ENCODE measurements around the gene ABCC6. TPM values are rescaled to one million over a fixed set of nuclear protein-coding genes. Genes with fewer than 3 reads are reported as not detected.

The ABCC6 gene
- polyA plus RNA-seq, 1 donor from 2014 or later, result not detected

GRCh38 chr16:16167927-16168326 is 55.4 kb downstream of the ABCC6 start:
- Histone ChIP-seq H3K9me3 (ENCODE audit: low read length) (no peaks in the 10 kb centered on the region), H4K20me1 (ENCODE audit: insufficient read depth) (no peaks in the 10 kb centered on the region), H3K9ac (ENCODE audit: low read length) (no peak overlapping the region), H3F3A (ENCODE audit: insufficient read depth, low read length, poor library complexity, severe bottlenecking) (no peaks in the 10 kb centered on the region), H3K4me3 (ENCODE audit: low read length) (no peak overlapping the region), H3K79me2 (replicated peaks; ENCODE audit: insufficient read depth, low read length) (no peaks in the 10 kb centered on the region), H3K27ac (ENCODE audit: low read length) (no peak overlapping the region), H3K4me2 (ENCODE audit: low read length) (no peak overlapping the region), H2AFZ (ENCODE audit: low read depth, low read length) (no peak overlapping the region), H3K36me3 (ENCODE audit: insufficient read depth, low read length) (no peaks in the 10 kb centered on the region), H3K27me3 (ENCODE audit: insufficient read depth, low read depth, low read length) (no peaks in the 10 kb centered on the region), H3K9me2 (ENCODE audit: insufficient read depth, low read length) (no peaks in the 10 kb centered on the region)
- no peak for TF ChIP-seq CTCF (IDR thresholded peaks at IDR 0.05; ENCODE audit: poor library complexity, severe bottlenecking)
- no peak for TF ChIP-seq POLR2AphosphoS5 (IDR thresholded peaks at IDR 0.05)
- no peak for TF ChIP-seq TAF1 (IDR thresholded peaks at IDR 0.05; ENCODE audit: low read depth)
- TF ChIP-seq REST (IDR thresholded peaks at IDR 0.05; ENCODE audit: borderline replicate concordance), result no peak
- TF ChIP-seq EP300 (conservative IDR thresholded peaks at IDR 0.05; ENCODE audit: poor library complexity, severe bottlenecking), result no peak
- TF ChIP-seq RAD21 (conservative IDR thresholded peaks at IDR 0.05), result no peak
- TF ChIP-seq EZH2 (IDR thresholded peaks at IDR 0.05; ENCODE audit: borderline replicate concordance, insufficient read depth, low read length, poor library complexity, severe bottlenecking), result no peak
- no peak for TF ChIP-seq MXI1 (conservative IDR thresholded peaks at IDR 0.05; ENCODE audit: poor library complexity, severe bottlenecking)
- no peak for TF ChIP-seq SMC3 (conservative IDR thresholded peaks at IDR 0.05; ENCODE audit: poor library complexity)

GRCh38 chr16:16166949-16167348 is 56.3 kb downstream of the ABCC6 start:
- Histone ChIP-seq H3K27ac (ENCODE audit: low read length) (no peak overlapping the region), H3F3A (ENCODE audit: insufficient read depth, low read length, poor library complexity, severe bottlenecking) (no peaks in the 10 kb centered on the region), H3K79me2 (replicated peaks; ENCODE audit: insufficient read depth, low read length) (no peaks in the 10 kb centered on the region)

More at GRCh38 chr16:16166949-16167348, 56.3 kb downstream of the ABCC6 start:
- Histone ChIP-seq H3K9me3 (ENCODE audit: low read length) (no peaks in the 10 kb centered on the region), H3K27me3 (ENCODE audit: insufficient read depth, low read depth, low read length) (no peaks in the 10 kb centered on the region), H3K9ac (ENCODE audit: low read length) (no peak overlapping the region), H3K4me2 (ENCODE audit: low read length) (no peak overlapping the region), H3K4me3 (ENCODE audit: low read length) (no peak overlapping the region), H3K36me3 (ENCODE audit: insufficient read depth, low read length) (no peaks in the 10 kb centered on the region), H3K9me2 (ENCODE audit: insufficient read depth, low read length) (no peaks in the 10 kb centered on the region), H4K20me1 (ENCODE audit: insufficient read depth) (no peaks in the 10 kb centered on the region), H2AFZ (ENCODE audit: low read depth, low read length) (no peak overlapping the region)
- TF ChIP-seq CTCF (IDR thresholded peaks at IDR 0.05; ENCODE audit: poor library complexity, severe bottlenecking) (no peak), EZH2 (IDR thresholded peaks at IDR 0.05; ENCODE audit: borderline replicate concordance, insufficient read depth, low read length, poor library complexity, severe bottlenecking) (no peak), RAD21 (conservative IDR thresholded peaks at IDR 0.05) (no peak), POLR2AphosphoS5 (IDR thresholded peaks at IDR 0.05) (no peak), EP300 (conservative IDR thresholded peaks at IDR 0.05; ENCODE audit: poor library complexity, severe bottlenecking) (no peak), MXI1 (conservative IDR thresholded peaks at IDR 0.05; ENCODE audit: poor library complexity, severe bottlenecking) (no peak), SMC3 (conservative IDR thresholded peaks at IDR 0.05; ENCODE audit: poor library complexity) (no peak), REST (IDR thresholded peaks at IDR 0.05; ENCODE audit: borderline replicate concordance) (no peak), TAF1 (IDR thresholded peaks at IDR 0.05; ENCODE audit: low read depth) (no peak)

Data from neural cell (in vitro differentiated cells).